HepG2 (cell line): Measurements from ENCODE around the gene FAM174C. TPM values are rescaled to one million over a fixed set of nuclear protein-coding genes. Genes with fewer than 3 reads are reported as not detected.

Experiments used
- AHDC1 ChIP-seq: sonication (generic); formaldehyde crosslinking; IDR thresholded peaks from 2 replicates; pipeline ENCODE4 v1.5.1; 2020; ENCODE audit warnings: mild to moderate bottlenecking, missing genetic modification reagents, borderline replicate concordance
- BHLHE40 ChIP-seq: IDR thresholded peaks from 2 replicates; pipeline ENCODE4 v1.6.1; 2011; ENCODE audit warnings: low read length, improper control_type of control experiment
- EHMT2 ChIP-seq: fragments of 200-600 bp; sonication (generic); IDR thresholded peaks from 2 replicates; pipeline ENCODE4 v1.7.0; 2017; ENCODE audit warnings: antibody characterized with exemption, low read depth, low read length, borderline replicate concordance
- ELF1 ChIP-seq: sonication (generic); formaldehyde crosslinking; IDR thresholded peaks from 2 replicates; pipeline ENCODE4 v1.4.0; 2020; ENCODE audit warnings: missing genetic modification reagents
- FIP1L1 ChIP-seq: fragments of 200-400 bp; formaldehyde crosslinking; IDR thresholded peaks from 2 replicates; pipeline ENCODE4 v1.6.1; 2018; ENCODE audit warnings: low read depth, mild to moderate bottlenecking, low read length, moderate library complexity, borderline replicate concordance; ENCODE audit not compliant: insufficient read depth
- FOXK1 ChIP-seq: sonication (generic); formaldehyde crosslinking; IDR thresholded peaks from 2 replicates; pipeline ENCODE4 v1.4.0; 2020; ENCODE audit warnings: low read depth, missing genetic modification reagents, borderline replicate concordance
- HDAC1 ChIP-seq: sonication (generic); formaldehyde crosslinking; IDR thresholded peaks from 2 replicates; pipeline ENCODE4 v1.5.1; 2020; ENCODE audit warnings: mild to moderate bottlenecking, missing genetic modification reagents
- IKZF4 ChIP-seq: sonication (generic); formaldehyde crosslinking; IDR thresholded peaks from 2 replicates; pipeline ENCODE4 v1.5.1; 2020; ENCODE audit warnings: borderline replicate concordance, mild to moderate bottlenecking, low read depth, missing genetic modification reagents; ENCODE audit errors: not compliant biosample characterization
- KDM3A ChIP-seq: IDR thresholded peaks from 2 replicates; pipeline ENCODE4 v1.6.1; 2018; ENCODE audit warnings: low read depth, missing compliant biosample characterization
- NAIF1 ChIP-seq: sonication (generic); formaldehyde crosslinking; IDR thresholded peaks from 2 replicates; pipeline ENCODE4 v1.5.0; 2020; ENCODE audit warnings: mild to moderate bottlenecking, missing genetic modification reagents, borderline replicate concordance
- PHF20 ChIP-seq: sonication (generic); formaldehyde crosslinking; IDR thresholded peaks from 2 replicates; pipeline ENCODE4 v1.5.0; 2020; ENCODE audit warnings: mild to moderate bottlenecking, missing genetic modification reagents
- POLR2G ChIP-seq: fragments of 200-400 bp; formaldehyde crosslinking; IDR thresholded peaks from 2 replicates; pipeline ENCODE4 v1.6.1; 2018; ENCODE audit warnings: mild to moderate bottlenecking, low read depth, low read length, moderate library complexity
- RFXANK ChIP-seq: IDR thresholded peaks from 2 replicates; pipeline ENCODE4 v1.6.1; 2016
- RFXAP ChIP-seq: sonication (generic); formaldehyde crosslinking; IDR thresholded peaks from 2 replicates; pipeline ENCODE4 v1.4.0; 2020; ENCODE audit warnings: missing genetic modification reagents, borderline replicate concordance
- SETDB1 ChIP-seq: sonication (generic); formaldehyde crosslinking; IDR thresholded peaks from 2 replicates; pipeline ENCODE4 v1.5.1; 2020; ENCODE audit warnings: missing genetic modification reagents, mild to moderate bottlenecking, borderline replicate concordance
- SMARCE1 ChIP-seq: fragments of 450-650 bp; IDR thresholded peaks from 2 replicates; pipeline ENCODE4 v1.6.1; 2017; ENCODE audit warnings: borderline replicate concordance
- YY1 ChIP-seq: IDR thresholded peaks from 2 replicates; pipeline ENCODE4 v1.6.1; 2011; ENCODE audit warnings: low read length, low read depth, moderate library complexity, mild to moderate bottlenecking; ENCODE audit not compliant: insufficient read depth, insufficient replicate concordance
- ZNF12 ChIP-seq: sonication (generic); formaldehyde crosslinking; IDR thresholded peaks from 2 replicates; pipeline ENCODE4 v1.5.0; 2020; ENCODE audit warnings: missing genetic modification reagents
- ZNF160 ChIP-seq: sonication (generic); formaldehyde crosslinking; IDR thresholded peaks from 2 replicates; pipeline ENCODE4 v1.8.0; 2022; ENCODE audit warnings: mild to moderate bottlenecking, inconsistent platforms, missing genetic modification reagents
- ZNF20 ChIP-seq: sonication (generic); formaldehyde crosslinking; IDR thresholded peaks from 2 replicates; pipeline ENCODE4 v1.4.0; 2020; ENCODE audit warnings: mild to moderate bottlenecking, moderate library complexity, missing genetic modification reagents
- ZNF468 ChIP-seq: sonication (generic); formaldehyde crosslinking; IDR thresholded peaks from 2 replicates; pipeline ENCODE4 v1.8.0; 2022; ENCODE audit warnings: mild to moderate bottlenecking, moderate library complexity, missing genetic modification reagents
- polyA plus RNA-seq, 8 experiments: library from polyadenylated mRNA; depleted of rRNA in 3 of 8; stranded (reverse) in 7 of 8; unstranded in 1 of 8; fragments of >200 nt; fragmentation: Illumina TruSeq in 4 of 8; extraction: Trizol in 4 of 8; gene quantifications; 2 replicates each; pipeline versions ENCODE4 v1.2.1 to v1.2.3, GENCODE V29; 2011 to 2016; ENCODE audit warnings: low read depth in 4 of 8, missing spikeins in 1 of 8, mixed read lengths in 1 of 8; ENCODE audit not compliant: insufficient read depth in 1 of 8
- total RNA-seq, 5 experiments: library from RNA; depleted of rRNA; stranded (reverse); fragments of >200 nt; fragmentation: Illumina TruSeq; extraction: Trizol; gene quantifications; 2 replicates each; pipeline ENCODE4 v1.2.3, GENCODE V29; 2016; ENCODE audit warnings: low read depth in 1 of 5
- TF ChIP-seq, protein P1 (sequence below): sonication (generic); formaldehyde crosslinking; IDR thresholded peaks from 2 replicates; pipeline ENCODE4 v1.4.0; 2020; ENCODE audit warnings: missing genetic modification reagents

FAM174C gene
- total and polyA plus RNA-seq, 2 of the 13 experiments (the other 11 are each of a cell fraction or from before 2014, with no cell fraction given), result 19.5 to 31.3 TPM

DNA sequence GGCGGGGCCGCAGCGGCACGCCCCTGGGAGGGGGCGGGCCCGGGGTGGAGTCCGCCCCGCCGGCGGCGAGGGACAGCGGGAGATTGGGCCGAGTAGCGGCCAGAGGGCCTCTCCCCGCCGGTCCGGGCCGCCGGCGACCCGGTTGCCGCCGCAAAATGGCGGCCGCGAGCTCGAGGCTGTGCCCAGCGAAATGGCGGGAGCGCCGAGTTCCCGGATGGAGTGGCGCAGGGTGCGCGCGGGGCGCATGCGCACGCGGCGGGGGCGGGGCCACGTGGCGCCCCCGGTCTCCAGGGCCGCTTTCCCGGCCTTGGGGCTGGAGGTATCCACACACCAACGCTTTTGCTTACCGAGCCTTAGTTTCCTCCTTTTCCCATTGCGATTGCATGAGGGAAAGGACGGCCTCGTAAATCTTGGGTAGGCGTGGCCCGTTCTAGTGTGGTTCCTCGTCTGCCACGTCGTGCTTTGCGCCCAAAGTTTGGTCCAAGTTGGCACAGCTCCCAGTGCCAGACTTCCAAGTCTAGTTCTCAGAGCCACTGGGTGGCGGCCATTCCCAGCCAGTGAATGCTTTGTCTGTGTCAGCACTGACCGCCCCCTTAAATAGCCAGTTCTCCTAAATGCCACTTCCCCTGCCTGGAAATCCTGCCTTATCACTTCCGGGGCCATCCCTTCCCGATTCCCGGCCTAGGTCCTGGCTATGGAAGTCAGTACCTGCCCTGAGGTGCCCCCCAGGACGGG is 5.7 kb upstream of the FAM174C start (continued):
- TF ChIP-seq HDAC1 (CRISPR knock-in tag), result peak; percentile 75
- TF ChIP-seq NAIF1 (CRISPR knock-in tag), result no peak
- no peak for TF ChIP-seq FIP1L1
- no peak for TF ChIP-seq BHLHE40
- TF ChIP-seq PHF20 (CRISPR knock-in tag), result peak; percentile 53; the same call in 1 of the 2 replicates
- no peak for TF ChIP-seq EHMT2
- no peak; the same call in 1 of the 2 replicates for TF ChIP-seq RFXAP (CRISPR knock-in tag)
- no peak for TF ChIP-seq FOXK1 (CRISPR knock-in tag)
- TF ChIP-seq KDM3A, result no peak
- TF ChIP-seq, protein P1, sequence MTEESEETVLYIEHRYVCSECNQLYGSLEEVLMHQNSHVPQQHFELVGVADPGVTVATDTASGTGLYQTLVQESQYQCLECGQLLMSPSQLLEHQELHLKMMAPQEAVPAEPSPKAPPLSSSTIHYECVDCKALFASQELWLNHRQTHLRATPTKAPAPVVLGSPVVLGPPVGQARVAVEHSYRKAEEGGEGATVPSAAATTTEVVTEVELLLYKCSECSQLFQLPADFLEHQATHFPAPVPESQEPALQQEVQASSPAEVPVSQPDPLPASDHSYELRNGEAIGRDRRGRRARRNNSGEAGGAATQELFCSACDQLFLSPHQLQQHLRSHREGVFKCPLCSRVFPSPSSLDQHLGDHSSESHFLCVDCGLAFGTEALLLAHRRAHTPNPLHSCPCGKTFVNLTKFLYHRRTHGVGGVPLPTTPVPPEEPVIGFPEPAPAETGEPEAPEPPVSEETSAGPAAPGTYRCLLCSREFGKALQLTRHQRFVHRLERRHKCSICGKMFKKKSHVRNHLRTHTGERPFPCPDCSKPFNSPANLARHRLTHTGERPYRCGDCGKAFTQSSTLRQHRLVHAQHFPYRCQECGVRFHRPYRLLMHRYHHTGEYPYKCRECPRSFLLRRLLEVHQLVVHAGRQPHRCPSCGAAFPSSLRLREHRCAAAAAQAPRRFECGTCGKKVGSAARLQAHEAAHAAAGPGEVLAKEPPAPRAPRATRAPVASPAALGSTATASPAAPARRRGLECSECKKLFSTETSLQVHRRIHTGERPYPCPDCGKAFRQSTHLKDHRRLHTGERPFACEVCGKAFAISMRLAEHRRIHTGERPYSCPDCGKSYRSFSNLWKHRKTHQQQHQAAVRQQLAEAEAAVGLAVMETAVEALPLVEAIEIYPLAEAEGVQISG, result peak; percentile 61; the same call in 1 of the 2 replicates
- TF ChIP-seq RFXANK (CRISPR knock-in tag), result 0 out of 2 replicates have a peak, but pooled peaks have one; percentile 20
- no peak for TF ChIP-seq ZNF12 (CRISPR knock-in tag)
- TF ChIP-seq SMARCE1, result no peak
- no peak for TF ChIP-seq ELF1 (CRISPR knock-in tag)
- TF ChIP-seq ZNF468, result no peak
- no peak for TF ChIP-seq ZNF20 (CRISPR knock-in tag)
- TF ChIP-seq POLR2G, result peak; percentile 78
- peak; percentile 82 for TF ChIP-seq IKZF4 (CRISPR knock-in tag)
- TF ChIP-seq YY1, result peak; percentile 99
- no peak for TF ChIP-seq SETDB1
- no peak for TF ChIP-seq AHDC1 (CRISPR knock-in tag)
- no peak for TF ChIP-seq ZNF160 (CRISPR knock-in tag)
